Measurements from ENCODE around the gene CRK.
"Not testable (repeated sequence)": the region's sequence is repeated elsewhere in the genome, so short reads cannot be mapped to it uniquely, and the experiment has no call there.

Gene CRK

DNA sequence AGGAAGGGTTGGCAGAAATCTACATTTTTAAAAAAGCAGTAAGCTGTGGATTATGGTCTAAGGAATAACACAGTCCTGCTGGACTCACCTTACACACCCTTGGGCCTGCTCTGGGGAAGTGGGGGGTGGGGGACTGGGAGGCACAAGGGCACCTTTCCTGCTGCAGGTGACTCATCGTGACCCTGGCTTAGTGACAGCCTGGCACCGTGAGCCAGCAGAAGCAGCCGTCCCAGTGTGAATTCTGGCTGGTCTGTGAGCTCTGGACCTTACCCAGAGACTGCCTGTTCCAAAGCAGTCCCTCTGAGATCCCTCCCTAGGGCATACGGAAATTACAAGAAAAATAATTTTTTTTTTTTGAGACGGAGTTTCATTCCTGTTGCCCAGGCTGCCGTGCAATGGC is 4.2 kb upstream of the CRK start:
- Mint-ChIP-seq H3K9me3 (no peaks in the 10 kb centered on the region), H3K27me3 (peaks cover 1% of the 10 kb centered on the region), H3K36me3 (no peaks in the 10 kb centered on the region), H3K4me1 (peaks cover 44% of the 10 kb centered on the region), H3K4me3 (no peak overlapping the region), H3K27ac (no peak overlapping the region)

DNA sequence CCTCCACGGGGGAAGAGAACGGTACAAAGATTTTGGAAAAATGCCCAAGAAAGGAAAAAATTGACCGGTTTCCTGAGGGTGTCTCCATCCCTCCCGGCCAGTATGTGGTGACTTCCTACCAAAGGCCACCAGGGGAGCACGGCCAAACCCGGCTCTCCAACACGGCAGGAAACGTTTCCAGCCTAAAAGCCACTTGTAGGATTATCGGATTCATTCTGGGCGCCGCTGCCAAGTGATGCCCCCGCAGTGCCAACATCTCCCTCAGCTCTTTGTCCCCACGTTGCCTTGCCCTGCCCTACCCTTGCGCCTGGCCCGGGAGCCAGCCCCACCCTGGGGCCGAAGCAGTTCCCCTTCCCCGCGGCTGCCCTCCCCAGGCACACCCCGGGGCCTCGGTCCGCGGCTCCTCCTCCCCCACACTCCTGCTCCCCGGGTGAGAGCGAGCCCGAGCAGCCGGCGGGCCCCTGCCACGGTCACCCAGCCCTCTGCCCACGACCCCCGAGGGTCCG is 688 bp downstream of the CRK start:
- Mint-ChIP-seq H3K36me3 (peaks cover 3% of the 10 kb centered on the region), H3K4me1 (peaks cover 54% of the 10 kb centered on the region), H3K27me3 (no peaks in the 10 kb centered on the region), H3K27ac (peak overlapping the region; percentile 80), H3K4me3 (peak overlapping the region; percentile 88), H3K9me3 (no peaks in the 10 kb centered on the region)

DNA sequence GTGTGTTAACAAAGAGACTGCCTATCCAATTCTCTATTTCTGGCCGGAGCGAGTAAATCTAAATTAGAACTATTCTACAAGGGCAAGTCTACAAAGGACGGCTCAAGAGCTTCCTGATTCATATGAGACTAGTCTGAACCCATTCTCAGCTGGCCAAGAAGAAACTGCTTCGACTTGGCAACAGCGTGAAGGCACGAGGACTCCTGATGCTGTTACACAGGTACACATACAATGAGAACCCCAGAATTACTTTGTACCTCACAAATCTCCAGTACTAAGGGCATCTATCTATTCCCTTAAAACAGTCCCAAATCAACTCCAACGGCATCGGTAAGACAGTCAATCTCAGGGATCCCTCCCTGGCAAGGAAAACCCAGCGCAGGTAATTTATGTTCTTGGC is 1.5 kb downstream of the CRK start:
- Mint-ChIP-seq H3K36me3 (peaks cover 3% of the 10 kb centered on the region), H3K27me3 (no peaks in the 10 kb centered on the region), H3K4me3 (peak overlapping the region; percentile 88), H3K27ac (peak overlapping the region; percentile 79), H3K9me3 (no peaks in the 10 kb centered on the region), H3K4me1 (peaks cover 49% of the 10 kb centered on the region)

DNA sequence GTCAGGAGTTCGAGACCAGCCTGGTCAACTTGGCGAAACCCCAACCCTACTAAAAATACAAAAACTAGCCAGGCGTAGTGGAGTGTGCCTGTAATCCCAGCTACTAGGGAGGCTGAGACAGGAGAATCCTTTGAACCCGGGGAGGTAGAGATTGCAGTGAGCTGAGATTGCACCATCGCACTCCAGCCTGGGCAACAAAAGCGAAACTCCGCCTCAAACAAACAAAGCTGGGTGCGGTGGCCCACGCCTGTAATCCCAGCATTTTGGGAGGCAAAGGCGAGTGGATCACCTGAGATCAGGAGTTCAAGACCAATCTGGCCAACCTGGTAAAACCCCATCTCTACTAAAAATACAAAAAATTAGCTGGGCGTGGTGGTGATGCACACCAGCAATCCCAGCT is 2.3 kb downstream of the CRK start:
- not testable (repeated sequence) for H3K27ac Mint-ChIP-seq, H3K36me3 Mint-ChIP-seq, H3K27me3 Mint-ChIP-seq, H3K9me3 Mint-ChIP-seq
- peaks cover 57% of the 10 kb centered on the region for H3K4me1 Mint-ChIP-seq
- H3K4me3 Mint-ChIP-seq, result peak overlapping the region; percentile 65

DNA sequence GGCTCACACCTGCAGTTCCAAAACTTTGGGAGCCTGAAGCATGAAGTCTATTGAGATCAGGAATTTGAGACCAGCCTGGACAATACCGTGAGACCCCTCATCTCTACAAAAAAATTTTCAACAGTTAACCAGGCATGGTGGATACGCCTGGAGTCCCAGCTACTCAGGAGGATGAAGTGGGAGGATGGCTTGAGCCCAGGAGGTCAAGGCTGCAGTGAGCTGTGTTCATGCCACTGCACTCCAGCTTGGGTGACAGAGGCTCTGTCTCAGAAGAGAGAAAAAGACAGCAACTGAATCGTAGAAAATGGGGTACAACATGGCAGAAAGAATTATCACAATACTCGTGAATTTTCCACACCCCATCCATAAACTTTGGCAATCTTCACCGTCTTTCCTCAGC is 3.2 kb downstream of the CRK start:
- no peak overlapping the region for H3K27ac Mint-ChIP-seq
- H3K36me3 Mint-ChIP-seq, result peaks cover 3% of the 10 kb centered on the region
- H3K9me3 Mint-ChIP-seq, result no peaks in the 10 kb centered on the region
- H3K27me3 Mint-ChIP-seq, result no peaks in the 10 kb centered on the region
- peaks cover 60% of the 10 kb centered on the region for H3K4me1 Mint-ChIP-seq
- H3K4me3 Mint-ChIP-seq, result no peak overlapping the region

DNA sequence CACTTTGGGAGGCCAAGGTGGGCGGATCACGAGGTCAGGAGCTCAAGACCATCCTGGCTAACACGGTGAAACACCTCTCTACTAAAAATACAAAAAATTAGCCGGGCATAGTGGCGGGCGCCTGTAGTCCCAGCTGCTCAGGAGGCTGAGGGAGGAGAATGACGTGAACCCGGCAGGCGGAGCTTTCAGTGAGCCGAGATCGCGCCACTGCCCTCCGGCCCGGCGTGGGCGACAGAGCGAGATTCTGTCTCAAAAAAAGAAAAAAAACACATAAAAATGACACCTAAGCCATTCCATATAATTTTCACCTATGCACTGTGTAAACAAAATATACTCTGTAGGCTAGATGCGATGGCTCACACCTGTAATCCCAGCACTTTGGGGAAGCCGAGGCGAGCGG is 5.8 kb downstream of the CRK start:
- not testable (repeated sequence) for H3K4me3 Mint-ChIP-seq, H3K27ac Mint-ChIP-seq, H3K9me3 Mint-ChIP-seq, H3K36me3 Mint-ChIP-seq, H3K27me3 Mint-ChIP-seq
- H3K4me1 Mint-ChIP-seq, result peaks cover 73% of the 10 kb centered on the region

DNA sequence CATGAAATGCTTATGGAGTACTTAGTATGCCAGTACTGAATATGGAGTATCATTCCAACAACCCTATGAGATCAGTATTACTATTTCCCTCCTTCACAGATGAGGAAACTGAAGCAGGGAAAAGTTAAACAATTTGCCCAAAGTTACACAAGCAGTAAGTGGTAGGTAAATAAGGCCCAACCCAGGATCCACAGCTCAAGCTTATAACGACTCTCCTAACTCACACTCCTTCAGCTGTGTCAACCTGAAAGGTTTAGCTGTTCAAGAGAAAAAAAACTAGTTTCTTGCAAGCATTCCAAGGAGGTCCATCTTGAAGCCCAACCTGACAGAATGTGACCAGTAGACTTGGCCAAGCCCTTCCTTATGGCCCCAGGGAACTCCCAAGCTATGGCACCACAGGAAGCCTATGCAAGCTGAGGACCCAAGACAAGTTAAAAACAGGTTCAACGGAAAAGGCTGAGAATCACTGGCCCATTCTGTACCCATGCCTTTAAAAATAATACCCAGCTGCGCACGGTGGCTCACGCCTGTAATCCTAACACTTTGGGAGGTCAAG is 6.5 kb downstream of the CRK start:
- Mint-ChIP-seq H3K4me3 (no peak overlapping the region), H3K27me3 (no peaks in the 10 kb centered on the region), H3K36me3 (peaks cover 3% of the 10 kb centered on the region), H3K4me1 (peaks cover 70% of the 10 kb centered on the region), H3K9me3 (no peaks in the 10 kb centered on the region), H3K27ac (no peak overlapping the region)

DNA sequence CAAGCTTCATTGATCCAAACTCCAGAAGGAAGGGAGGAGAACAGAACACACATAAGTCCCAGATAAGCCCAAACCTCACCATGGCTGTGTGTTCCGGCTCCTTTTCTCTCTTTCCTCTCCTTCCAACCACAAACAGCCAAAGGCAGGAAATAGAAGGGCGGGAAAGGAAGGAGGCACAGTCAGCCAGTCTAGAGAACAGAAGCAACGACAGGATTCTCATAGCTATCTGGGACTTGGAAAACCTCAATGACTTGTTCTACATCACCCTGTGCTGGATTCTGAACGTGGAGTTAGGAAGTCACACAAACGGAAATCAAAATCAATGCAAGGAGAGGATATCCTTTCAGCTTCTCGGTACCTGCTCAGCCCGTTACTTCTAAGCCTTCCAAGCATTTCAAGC is 9.0 kb downstream of the CRK start:
- Mint-ChIP-seq H3K27ac (peak overlapping the region; percentile 65), H3K4me1 (peaks cover 48% of the 10 kb centered on the region), H3K9me3 (no peaks in the 10 kb centered on the region), H3K27me3 (no peaks in the 10 kb centered on the region), H3K4me3 (no peak overlapping the region), H3K36me3 (no peaks in the 10 kb centered on the region)

DNA sequence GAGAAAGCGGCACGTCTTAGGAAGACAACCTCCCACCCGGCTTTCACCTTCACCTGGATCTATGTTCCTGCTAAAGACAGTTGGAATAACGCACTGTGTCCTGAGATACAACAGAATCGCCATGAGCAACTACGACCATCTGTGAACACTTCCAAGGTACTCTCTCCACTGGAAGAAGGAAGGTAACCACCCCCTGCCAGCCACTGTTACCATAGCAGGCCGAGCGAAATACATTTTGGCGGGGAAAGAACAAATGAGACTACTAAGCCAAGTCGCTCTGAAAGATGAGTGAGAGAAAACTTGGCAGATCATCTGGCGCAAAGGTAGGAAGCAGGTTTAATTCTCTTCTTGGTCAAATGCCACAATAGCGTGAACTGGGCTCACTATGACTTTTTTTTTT is 9.8 kb downstream of the CRK start:
- Mint-ChIP-seq H3K27me3 (no peaks in the 10 kb centered on the region), H3K4me1 (peaks cover 40% of the 10 kb centered on the region), H3K36me3 (no peaks in the 10 kb centered on the region), H3K4me3 (peak overlapping the region; percentile 3), H3K27ac (no peak overlapping the region), H3K9me3 (no peaks in the 10 kb centered on the region)

DNA sequence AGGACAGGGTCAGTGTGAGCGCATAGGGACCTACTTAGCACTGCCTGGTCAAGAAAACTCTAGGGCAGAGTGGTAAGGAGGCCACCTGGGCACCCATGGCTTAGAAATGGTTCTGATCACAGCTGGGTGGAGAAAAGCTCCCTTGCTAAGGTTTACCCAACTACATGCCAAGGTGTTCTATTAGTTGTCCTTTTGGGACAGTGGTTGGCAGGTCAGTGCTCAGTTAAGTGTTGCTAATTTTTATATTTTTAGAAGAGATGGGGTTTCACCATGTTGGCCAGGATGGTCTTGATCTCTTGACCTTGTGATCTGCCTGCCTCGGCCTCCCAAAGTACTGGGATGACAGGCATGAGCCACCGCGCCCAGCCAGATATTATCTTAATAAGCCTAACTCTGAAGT is 10.3 kb downstream of the CRK start:
- not testable (repeated sequence) for H3K27ac Mint-ChIP-seq, H3K9me3 Mint-ChIP-seq, H3K4me3 Mint-ChIP-seq

DNA sequence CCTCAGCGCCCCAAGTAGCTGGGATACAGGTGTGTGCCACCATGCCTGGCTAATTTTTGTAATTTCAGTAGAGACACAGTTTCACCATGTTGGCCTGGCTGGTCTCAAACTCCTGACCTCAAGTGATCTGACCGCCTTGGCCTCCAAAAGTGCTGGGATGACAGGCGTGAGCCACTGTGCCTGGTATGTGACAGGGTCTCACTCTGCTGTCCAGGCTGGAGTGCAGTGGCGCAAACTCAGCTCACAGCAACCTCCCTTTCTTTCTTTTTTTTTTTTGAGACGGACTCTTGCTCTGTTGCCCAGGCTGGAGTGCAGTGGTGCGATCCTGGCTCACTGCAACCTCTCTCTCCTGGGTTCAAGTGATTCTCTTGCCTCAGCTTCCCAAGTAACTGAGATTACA is 13.3 kb downstream of the CRK start:
- not testable (repeated sequence) for H3K27ac Mint-ChIP-seq, H3K4me3 Mint-ChIP-seq, H3K36me3 Mint-ChIP-seq, H3K27me3 Mint-ChIP-seq, H3K9me3 Mint-ChIP-seq
- peaks cover 33% of the 10 kb centered on the region for H3K4me1 Mint-ChIP-seq

More for the DNA sequence above, 10.3 kb downstream of the CRK start:
- not testable (repeated sequence) for H3K36me3 Mint-ChIP-seq, H3K27me3 Mint-ChIP-seq
- H3K4me1 Mint-ChIP-seq, result peaks cover 40% of the 10 kb centered on the region

DNA sequence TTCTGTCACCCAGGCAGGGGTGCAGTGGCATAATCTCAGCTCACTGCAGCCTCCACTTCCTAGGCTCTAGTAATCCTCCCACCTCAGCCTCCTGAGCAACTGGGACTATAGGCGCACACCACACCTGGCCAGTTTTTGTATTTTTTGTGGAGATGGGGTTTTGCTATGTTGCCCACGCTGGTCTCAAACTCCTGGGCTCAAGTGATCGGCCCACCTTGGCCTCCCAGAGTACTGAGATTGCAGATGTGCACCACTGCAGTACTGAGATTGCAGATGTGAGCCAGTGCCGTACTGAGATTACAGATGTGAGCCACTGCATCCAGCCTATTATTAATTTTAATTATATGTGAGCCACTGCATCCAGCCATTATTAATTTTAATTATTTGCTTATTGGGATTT is 13.8 kb downstream of the CRK start:
- no peaks in the 10 kb centered on the region for H3K27me3 Mint-ChIP-seq
- no peak overlapping the region for H3K27ac Mint-ChIP-seq
- no peak overlapping the region for H3K4me3 Mint-ChIP-seq
- H3K9me3 Mint-ChIP-seq, result no peaks in the 10 kb centered on the region
- H3K4me1 Mint-ChIP-seq, result peaks cover 29% of the 10 kb centered on the region
- H3K36me3 Mint-ChIP-seq, result no peaks in the 10 kb centered on the region

DNA sequence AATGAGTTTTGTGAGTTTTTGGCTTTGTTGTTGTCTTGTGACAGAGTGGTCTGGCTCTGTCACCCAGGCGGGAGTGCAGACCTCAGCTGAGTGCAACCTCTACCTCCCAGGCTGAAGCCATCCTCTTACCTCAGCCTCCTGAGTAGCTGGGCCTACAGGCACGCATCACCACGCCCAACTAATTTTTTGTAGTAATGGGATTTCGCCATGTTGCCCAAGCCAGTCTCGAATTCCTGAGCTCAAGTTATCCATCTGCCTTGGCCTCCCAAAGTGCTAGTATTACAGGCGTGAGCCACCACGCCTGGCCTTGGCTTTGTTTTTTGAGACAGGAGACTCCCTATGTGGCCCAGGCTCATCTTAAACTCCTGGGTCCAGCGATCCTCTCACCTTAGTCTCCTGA is 15.1 kb downstream of the CRK start:
- H3K9me3 Mint-ChIP-seq, result no peaks in the 10 kb centered on the region
- peaks cover 30% of the 10 kb centered on the region for H3K4me1 Mint-ChIP-seq
- H3K4me3 Mint-ChIP-seq, result no peak overlapping the region
- H3K27ac Mint-ChIP-seq, result no peak overlapping the region
- no peaks in the 10 kb centered on the region for H3K36me3 Mint-ChIP-seq
- no peaks in the 10 kb centered on the region for H3K27me3 Mint-ChIP-seq

DNA sequence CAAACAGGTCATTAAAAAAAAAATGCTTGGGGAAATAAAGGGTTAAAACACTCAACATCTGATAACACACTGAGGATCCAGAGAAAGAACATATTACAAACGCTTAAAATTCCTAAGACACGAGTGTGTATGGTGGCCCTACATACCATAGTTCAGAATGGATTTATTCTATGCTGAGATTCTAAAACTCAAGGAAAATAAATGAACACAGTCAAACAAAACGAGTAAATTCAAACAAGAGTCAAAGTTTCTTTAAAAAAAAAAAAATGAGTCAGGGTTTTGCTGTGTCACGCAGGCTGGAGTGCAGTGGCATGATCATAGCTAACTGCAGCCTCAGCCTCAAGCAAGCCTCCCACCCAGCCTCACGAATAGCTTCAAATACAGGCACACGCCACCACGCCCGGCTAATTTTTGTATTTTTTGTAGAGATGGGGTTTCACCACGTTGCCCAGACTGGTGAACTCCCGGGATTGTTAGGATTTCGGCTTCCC is 17.4 kb downstream of the CRK start:
- Mint-ChIP-seq H3K27ac (no peak overlapping the region), H3K36me3 (no peaks in the 10 kb centered on the region), H3K4me1 (peaks cover 24% of the 10 kb centered on the region), H3K4me3 (no peak overlapping the region), H3K27me3 (no peaks in the 10 kb centered on the region), H3K9me3 (no peaks in the 10 kb centered on the region)

DNA sequence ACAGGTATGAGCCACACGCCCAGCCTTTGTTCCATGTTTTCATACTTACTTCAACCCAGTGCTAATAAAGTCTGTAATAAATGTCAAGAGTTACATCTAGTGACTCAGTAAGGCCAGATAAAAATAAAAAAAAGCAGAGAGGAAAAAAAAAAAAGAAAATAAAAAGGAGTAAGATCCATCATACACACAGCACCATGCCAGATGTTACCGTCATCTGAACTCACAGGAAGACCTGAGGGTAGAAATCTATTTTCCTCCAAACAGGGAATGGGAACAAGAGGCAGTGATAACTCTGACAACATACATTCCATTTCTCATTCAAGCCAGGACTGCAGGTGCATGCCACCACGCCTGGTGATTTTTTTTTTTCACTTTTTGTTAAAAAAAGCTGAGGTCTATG is 20.7 kb downstream of the CRK start:
- Mint-ChIP-seq H3K4me1 (peaks cover 41% of the 10 kb centered on the region), H3K27ac (no peak overlapping the region), H3K36me3 (peaks cover 7% of the 10 kb centered on the region), H3K27me3 (no peaks in the 10 kb centered on the region), H3K4me3 (no peak overlapping the region), H3K9me3 (no peaks in the 10 kb centered on the region)

DNA sequence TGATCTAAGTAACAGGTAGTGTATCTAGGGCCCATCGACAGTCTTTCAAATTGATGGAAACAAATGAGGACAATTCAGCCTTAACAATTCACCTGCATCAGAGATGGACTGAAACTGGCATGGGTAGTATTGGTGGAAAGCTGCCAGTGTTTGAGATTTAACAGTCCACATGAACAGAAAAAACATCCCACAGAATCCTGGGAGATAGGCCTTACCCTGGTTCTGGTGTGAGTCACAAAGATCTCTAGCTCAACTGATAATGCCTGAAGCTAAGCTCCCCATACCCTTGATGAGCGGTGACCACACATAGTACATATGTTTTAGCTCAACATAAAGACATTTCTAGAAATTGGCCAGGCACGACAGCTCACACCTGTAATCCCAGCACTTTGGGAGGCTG is 21.9 kb downstream of the CRK start:
- H3K36me3 Mint-ChIP-seq, result peaks cover 7% of the 10 kb centered on the region
- H3K4me1 Mint-ChIP-seq, result peaks cover 41% of the 10 kb centered on the region
- no peak overlapping the region for H3K4me3 Mint-ChIP-seq
- H3K27ac Mint-ChIP-seq, result no peak overlapping the region
- no peaks in the 10 kb centered on the region for H3K9me3 Mint-ChIP-seq
- H3K27me3 Mint-ChIP-seq, result no peaks in the 10 kb centered on the region

DNA sequence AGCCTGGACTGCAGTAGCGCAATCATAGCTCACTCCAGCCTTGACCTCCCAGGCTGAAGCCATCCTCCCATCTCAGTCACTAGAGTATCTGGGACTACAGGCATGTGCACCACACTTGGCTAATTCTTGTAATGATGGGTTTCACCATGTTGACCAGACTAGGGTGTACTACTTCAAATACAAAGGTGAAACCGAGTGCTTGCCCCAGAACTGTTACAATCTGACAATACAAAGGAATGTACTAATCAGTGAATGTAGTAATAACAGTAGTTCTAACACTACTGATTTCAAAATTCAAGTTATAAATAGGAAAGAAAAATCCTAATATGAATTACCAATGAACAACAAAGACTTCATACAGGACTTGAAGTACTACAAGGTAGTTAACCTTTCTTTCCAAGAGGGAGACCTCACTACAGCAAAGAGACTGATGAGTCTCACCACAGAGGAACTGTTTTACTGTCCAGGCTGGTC is 24.4 kb downstream of the CRK start:
- no peaks in the 10 kb centered on the region for H3K27me3 Mint-ChIP-seq
- no peak overlapping the region for H3K4me3 Mint-ChIP-seq
- H3K27ac Mint-ChIP-seq, result no peak overlapping the region
- peaks cover 7% of the 10 kb centered on the region for H3K36me3 Mint-ChIP-seq
- H3K9me3 Mint-ChIP-seq, result no peaks in the 10 kb centered on the region
- H3K4me1 Mint-ChIP-seq, result peaks cover 29% of the 10 kb centered on the region
